NCI-H1694 treated with DMSO at 0.1 percent for 48 hours (cell line): ENCODE results near the gene ANP32E.

Experiments
- DNase-seq: peaks from one replicate; lab custom pipeline; 2025; lab: John Stamatoyannopoulos, UW

ANP32E gene

GRCh38 chr1:150235852-150236613 is at the start of gene ANP32E:
Gene ANP32E, minus strand, starts transcription at chr1:150236112. Its CDS starts 326 bp downstream, at chr1:150235786.
- peak; percentile 100 for DNase-seq

- DNase-seq = no peak
Measured at GRCh38 chr1:150283260-150283659, 47.3 kb upstream of the ANP32E start.

GRCh38 chr1:150282558-150282958 is 46.6 kb upstream of the ANP32E start:
- no peak for DNase-seq

GRCh38 chr1:150281758-150282557 is 46.0 kb upstream of the ANP32E start, which contains the start of gene CIART:
Gene CIART, plus strand, starts transcription at chr1:150282554. Its CDS starts 714 bp downstream, at chr1:150283268.
- DNase-seq = peak; percentile 100

- DNase-seq = peak; percentile 87
Measured at GRCh38 chr1:150281221-150281757, 45.4 kb upstream of the ANP32E start.

- DNase-seq = no peak
Measured at GRCh38 chr1:150280138-150280707, 44.3 kb upstream of the ANP32E start.

- DNase-seq = no peak
Measured at GRCh38 chr1:150273311-150273710, 37.4 kb upstream of the ANP32E start.

GRCh38 chr1:150271291-150271959 is 35.5 kb upstream of the ANP32E start:
- DNase-seq = no peak

- no peak for DNase-seq
Measured at GRCh38 chr1:150269451-150269850, 33.5 kb upstream of the ANP32E start.

GRCh38 chr1:150268705-150269403 is 32.9 kb upstream of the ANP32E start, which contains the start of gene APH1A:
Gene APH1A, minus strand, starts transcription at chr1:150269016. Its CDS starts 206 bp downstream, at chr1:150268810.
- peak; percentile 99 for DNase-seq

- DNase-seq = no peak
Measured at GRCh38 chr1:150268340-150268704, 32.4 kb upstream of the ANP32E start.

- DNase-seq = no peak
Measured at GRCh38 chr1:150267896-150268295, 32.0 kb upstream of the ANP32E start.

- DNase-seq = no peak
Measured at GRCh38 chr1:150263549-150263948, 27.6 kb upstream of the ANP32E start.

- DNase-seq = no peak
Measured at GRCh38 chr1:150262388-150263320, 26.7 kb upstream of the ANP32E start.

GRCh38 chr1:150261367-150261766 is 25.5 kb upstream of the ANP32E start:
- DNase-seq = no peak

GRCh38 chr1:150259758-150260669 is 24.1 kb upstream of the ANP32E start:
- DNase-seq = no peak

- no peak for DNase-seq
Measured at GRCh38 chr1:150259217-150259616, 23.3 kb upstream of the ANP32E start.

GRCh38 chr1:150257624-150258585 is 22.0 kb upstream of the ANP32E start, which contains the start of gene CA14:
Gene CA14, plus strand, starts transcription at chr1:150257774. Its CDS starts 355 bp downstream, at chr1:150258129.
- no peak for DNase-seq
